Smooth muscle cell (in vitro differentiated cells): Measurements from ENCODE around the gene SPECC1. TPM values are rescaled to one million over a fixed set of nuclear protein-coding genes. Genes with fewer than 3 reads are reported as not detected.
A peak's percentile ranks its signal among the peaks of the same experiment; 100 is the strongest.

Source experiments
- DNase-seq: peaks from one replicate; lab custom pipeline; 2025; ENCODE audit not compliant: unreplicated experiment; lab: John Stamatoyannopoulos, UW
- H2AFZ ChIP-seq: fragments of 200-600 bp; sonication (generic); 2 replicates; pipeline ENCODE4 v1.6.0; 2016; ENCODE audit warnings: antibody characterized with exemption, low read depth, mild to moderate bottlenecking
- H3F3A ChIP-seq: fragments of 200-600 bp; sonication (generic); 2 replicates; pipeline ENCODE4 v1.6.0; 2017; ENCODE audit warnings: antibody characterized with exemption, low read depth
- H3K27ac ChIP-seq: fragments of 200-600 bp; sonication (generic); 2 replicates; pipeline ENCODE4 v1.5.1; 2016; ENCODE audit warnings: low read depth, mild to moderate bottlenecking
- H3K27me3 ChIP-seq: fragments of 200-600 bp; sonication (generic); 2 replicates; pipeline ENCODE4 v1.6.1; 2016; ENCODE audit warnings: low read depth, mild to moderate bottlenecking
- H3K36me3 ChIP-seq: fragments of 200-600 bp; sonication (generic); 2 replicates; pipeline ENCODE4 v1.5.1; 2016; ENCODE audit warnings: low read depth
- H3K4me1 ChIP-seq: fragments of 200-600 bp; sonication (generic); 2 replicates; pipeline ENCODE4 v1.5.1; 2016; ENCODE audit warnings: low read depth
- H3K4me2 ChIP-seq: fragments of 200-600 bp; sonication (generic); 2 replicates; pipeline ENCODE4 v1.6.0; 2016; ENCODE audit warnings: mild to moderate bottlenecking
- H3K4me3 ChIP-seq: fragments of 200-600 bp; sonication (generic); 2 replicates; pipeline ENCODE4 v1.5.1; 2016; ENCODE audit warnings: mild to moderate bottlenecking
- H3K79me2 ChIP-seq: fragments of 200-600 bp; sonication (generic); 2 replicates; pipeline ENCODE4 v1.6.0; 2016; ENCODE audit warnings: low read depth, mild to moderate bottlenecking
- H3K9ac ChIP-seq: fragments of 200-600 bp; sonication (generic); 2 replicates; pipeline ENCODE4 v1.6.0; 2016; ENCODE audit warnings: low read depth
- H3K9me3 ChIP-seq: fragments of 200-600 bp; sonication (generic); replicated peaks from 2 replicates; pipeline ENCODE4 v1.5.1; 2016; ENCODE audit warnings: low read depth
- H4K20me1 ChIP-seq: fragments of 200-600 bp; sonication (generic); 2 replicates; pipeline ENCODE4 v1.6.0; 2016; ENCODE audit warnings: low read depth
- WGBS: methylation state at CpG from one replicate; pipeline ENCODE4 v1.1.7; 2016; ENCODE audit warnings: low lambda C conversion rate; 5-methylcytosine and 5-hydroxymethylcytosine counted together
- polyA plus RNA-seq: library from polyadenylated mRNA; unstranded; fragments of >200 nt; fragmentation: Nextera tagmentation; extraction: Ambion mirVana; gene quantifications from 2 replicates; pipeline ENCODE4 v1.2.1, GENCODE V29; 2016
- total RNA-seq: library from RNA; depleted of rRNA; stranded (reverse); fragments of >200 nt; gene quantifications from 2 replicates; pipeline ENCODE4 v1.2.3, GENCODE V29; 2014
- TF ChIP-seq, protein P1 (sequence below): fragments of 200-600 bp; sonication (generic); IDR thresholded peaks from 2 replicates; pipeline ENCODE4 v1.5.1; 2017; ENCODE audit warnings: borderline replicate concordance, mild to moderate bottlenecking, antibody characterized with exemption; ENCODE audit not compliant: insufficient read depth, poor library complexity, severe bottlenecking

Gene SPECC1
- total and polyA plus RNA-seq, 2 experiments from 2014 or later, result 20.0 to 72.0 TPM

DNA sequence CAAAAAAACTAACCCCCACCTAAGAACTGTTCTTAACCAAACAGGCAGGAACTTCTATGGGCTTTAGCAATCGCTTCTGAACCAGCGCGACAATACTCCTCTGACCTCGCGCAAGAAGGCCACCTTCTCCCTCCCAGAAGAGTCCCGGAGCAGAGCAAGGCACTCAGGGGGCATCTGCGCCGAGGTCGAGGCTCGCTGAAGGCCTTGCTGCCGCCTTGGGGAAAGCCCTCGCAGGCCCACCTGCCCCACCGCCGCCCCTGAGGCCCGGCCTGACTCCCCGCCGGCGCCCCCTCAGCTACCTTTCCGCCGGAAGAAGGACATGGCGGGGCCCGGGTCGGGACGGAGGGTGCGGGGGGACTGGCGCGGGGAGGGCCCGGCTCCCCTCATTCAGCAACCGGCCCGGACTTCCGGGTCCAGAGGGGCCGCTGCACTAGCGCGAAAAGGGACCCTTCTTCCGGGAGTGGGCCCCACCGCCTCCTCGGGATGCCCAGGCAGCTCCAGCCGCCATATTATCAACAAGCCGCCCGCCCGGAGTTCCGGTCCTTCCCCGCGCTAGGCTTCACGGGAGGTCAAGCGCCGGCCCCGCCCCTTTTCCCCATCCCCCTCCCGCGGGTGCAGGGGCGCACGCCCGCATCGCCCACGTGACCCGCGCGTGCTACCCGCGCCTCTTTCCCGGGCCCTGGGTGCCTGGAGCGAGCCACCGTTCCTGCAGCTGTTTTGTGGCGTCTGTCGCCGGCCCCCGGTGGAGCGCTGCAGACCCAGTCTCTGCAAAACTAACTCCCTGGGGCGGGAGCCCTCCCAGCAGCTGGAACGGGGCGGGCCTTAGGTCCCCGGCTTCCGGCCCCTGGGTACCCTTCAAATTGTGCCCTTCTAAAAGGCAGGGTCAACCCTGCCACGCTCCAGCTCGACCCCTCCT, 31.6 kb upstream of the SPECC1 start, which contains the start of gene AKAP10:
TSS of gene AKAP10 (minus strand) at position 536 of the 916 bp plus-strand sequence. CDS start at position 387, 149 bp downstream.
- Histone ChIP-seq H4K20me1 (peaks cover 21% of the 10 kb centered on the region), H3K9me3 (no peaks in the 10 kb centered on the region), H3F3A (peaks cover 11% of the 10 kb centered on the region), H3K4me3 (peak within 1 kb of the TSS; percentile 97), H2AFZ (peak within 1 kb of the TSS; percentile 92), H3K79me2 (peaks cover 51% of the 10 kb centered on the region), H3K27ac (peak within 1 kb of the TSS; percentile 75), H3K27me3 (no peaks in the 10 kb centered on the region), H3K36me3 (no peaks in the 10 kb centered on the region), H3K4me1 (peaks cover 23% of the 10 kb centered on the region), H3K4me2 (peak within 1 kb of the TSS; percentile 91), H3K9ac (peak within 1 kb of the TSS; percentile 90)
- under 1% methylated on average over 58 of the region's 75 CpGs for WGBS
- DNase-seq, result peak; percentile 79
- TF ChIP-seq, protein P1, sequence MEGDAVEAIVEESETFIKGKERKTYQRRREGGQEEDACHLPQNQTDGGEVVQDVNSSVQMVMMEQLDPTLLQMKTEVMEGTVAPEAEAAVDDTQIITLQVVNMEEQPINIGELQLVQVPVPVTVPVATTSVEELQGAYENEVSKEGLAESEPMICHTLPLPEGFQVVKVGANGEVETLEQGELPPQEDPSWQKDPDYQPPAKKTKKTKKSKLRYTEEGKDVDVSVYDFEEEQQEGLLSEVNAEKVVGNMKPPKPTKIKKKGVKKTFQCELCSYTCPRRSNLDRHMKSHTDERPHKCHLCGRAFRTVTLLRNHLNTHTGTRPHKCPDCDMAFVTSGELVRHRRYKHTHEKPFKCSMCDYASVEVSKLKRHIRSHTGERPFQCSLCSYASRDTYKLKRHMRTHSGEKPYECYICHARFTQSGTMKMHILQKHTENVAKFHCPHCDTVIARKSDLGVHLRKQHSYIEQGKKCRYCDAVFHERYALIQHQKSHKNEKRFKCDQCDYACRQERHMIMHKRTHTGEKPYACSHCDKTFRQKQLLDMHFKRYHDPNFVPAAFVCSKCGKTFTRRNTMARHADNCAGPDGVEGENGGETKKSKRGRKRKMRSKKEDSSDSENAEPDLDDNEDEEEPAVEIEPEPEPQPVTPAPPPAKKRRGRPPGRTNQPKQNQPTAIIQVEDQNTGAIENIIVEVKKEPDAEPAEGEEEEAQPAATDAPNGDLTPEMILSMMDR, result no peak

GRCh38 chr17:19978209-19978802, 30.9 kb upstream of the SPECC1 start:
- TF ChIP-seq, protein P1, result no peak
- peaks cover 13% of the 10 kb centered on the region for H4K20me1 ChIP-seq
- H3K36me3 ChIP-seq, result no peaks in the 10 kb centered on the region
- no peaks in the 10 kb centered on the region for H3K9me3 ChIP-seq
- no peaks in the 10 kb centered on the region for H3K27me3 ChIP-seq
- WGBS, result 7% methylated on average over 22 of the region's 22 CpGs
- H3K4me1 ChIP-seq, result peaks cover 23% of the 10 kb centered on the region
- H3K27ac ChIP-seq, result peak overlapping the region; percentile 75
- H3K4me3 ChIP-seq, result peak overlapping the region; percentile 97
- no peak for DNase-seq
- peak overlapping the region; percentile 92 for H2AFZ ChIP-seq
- H3K9ac ChIP-seq, result peak overlapping the region; percentile 14
- H3K4me2 ChIP-seq, result peak overlapping the region; percentile 91
- peaks cover 44% of the 10 kb centered on the region for H3K79me2 ChIP-seq
- H3F3A ChIP-seq, result peaks cover 11% of the 10 kb centered on the region

GRCh38 chr17:19978805-19979211, 30.4 kb upstream of the SPECC1 start:
- H3K36me3 ChIP-seq, result no peaks in the 10 kb centered on the region
- peak overlapping the region; percentile 97 for H3K4me3 ChIP-seq
- peaks cover 23% of the 10 kb centered on the region for H3K4me1 ChIP-seq
- TF ChIP-seq, protein P1, result no peak
- H3K27me3 ChIP-seq, result no peaks in the 10 kb centered on the region
- H3K9me3 ChIP-seq, result no peaks in the 10 kb centered on the region
- peak overlapping the region; percentile 75 for H3K27ac ChIP-seq
- peaks cover 8% of the 10 kb centered on the region for H4K20me1 ChIP-seq
- H2AFZ ChIP-seq, result peak overlapping the region; percentile 92
- 16% methylated on average over 13 of the region's 13 CpGs for WGBS
- H3K4me2 ChIP-seq, result peak overlapping the region; percentile 91
- peaks cover 11% of the 10 kb centered on the region for H3F3A ChIP-seq
- no peak for DNase-seq
- H3K79me2 ChIP-seq, result peaks cover 39% of the 10 kb centered on the region
- peak overlapping the region; percentile 14 for H3K9ac ChIP-seq
